Measurements from ENCODE around the gene TICRR.
"Not testable (repeated sequence)": the region's sequence is repeated elsewhere in the genome, so short reads cannot be mapped to it uniquely, and the experiment has no call there.

Gene TICRR

DNA sequence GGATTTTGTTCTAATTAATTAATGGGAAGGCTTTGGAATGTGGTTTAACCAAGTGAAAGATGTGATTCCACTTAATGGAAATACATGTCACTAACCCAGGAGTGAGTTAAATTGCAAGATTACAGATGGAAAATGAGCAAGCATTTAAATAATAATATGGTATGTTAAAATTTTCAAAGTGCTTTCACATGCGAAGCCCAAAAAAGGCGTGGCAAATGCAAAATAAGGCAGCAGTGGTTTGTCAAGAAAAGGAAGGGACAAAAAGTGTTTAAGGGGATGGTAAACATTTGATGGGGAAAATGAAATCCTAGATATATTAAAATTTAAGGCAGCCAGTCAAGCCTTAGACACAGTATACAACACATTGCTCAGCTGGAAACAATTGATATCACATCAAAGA, 2.9 kb downstream of the TICRR start:
- Histone ChIP-seq H3K9me3 (ENCODE audit: low read length) (no peaks in the 10 kb centered on the region), H2AFZ (ENCODE audit: low read depth, low read length) (no peak overlapping the region), H3K36me3 (ENCODE audit: insufficient read depth, low read length) (peaks cover 23% of the 10 kb centered on the region), H3K27me3 (ENCODE audit: insufficient read depth, low read length) (no peaks in the 10 kb centered on the region), H3K4me1 (ENCODE audit: insufficient read depth, low read length) (peaks cover 25% of the 10 kb centered on the region), H3K4me3 (ENCODE audit: low read length) (peak overlapping the region; percentile 24)

DNA sequence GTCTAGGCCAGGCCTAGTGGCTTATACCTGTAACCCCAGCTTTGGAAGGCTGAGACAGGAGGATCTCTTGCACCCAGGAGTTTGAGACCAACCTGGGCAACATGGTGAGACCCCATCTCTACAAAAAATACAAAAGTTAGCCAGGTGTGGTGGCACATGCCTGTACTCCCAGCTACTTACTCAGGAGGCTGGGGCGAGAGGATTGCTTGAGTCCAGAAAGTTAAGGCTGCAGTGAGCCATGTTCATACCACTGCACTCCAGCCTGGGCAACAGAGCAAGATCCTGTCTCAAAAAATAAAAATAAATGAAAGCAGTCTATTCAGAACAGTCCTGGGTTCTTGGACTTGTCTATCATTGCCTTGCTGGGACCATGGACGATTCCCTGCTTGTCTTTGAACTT, 5.5 kb downstream of the TICRR start:
- peaks cover 25% of the 10 kb centered on the region for H3K4me1 ChIP-seq (ENCODE audit: insufficient read depth, low read length)
- H3K36me3 ChIP-seq (ENCODE audit: insufficient read depth, low read length): peaks cover 48% of the 10 kb centered on the region
- not testable (repeated sequence) for H3K4me3 ChIP-seq (ENCODE audit: low read length); H2AFZ ChIP-seq (ENCODE audit: low read depth, low read length); H3K27me3 ChIP-seq (ENCODE audit: insufficient read depth, low read length); H3K9me3 ChIP-seq (ENCODE audit: low read length)

DNA sequence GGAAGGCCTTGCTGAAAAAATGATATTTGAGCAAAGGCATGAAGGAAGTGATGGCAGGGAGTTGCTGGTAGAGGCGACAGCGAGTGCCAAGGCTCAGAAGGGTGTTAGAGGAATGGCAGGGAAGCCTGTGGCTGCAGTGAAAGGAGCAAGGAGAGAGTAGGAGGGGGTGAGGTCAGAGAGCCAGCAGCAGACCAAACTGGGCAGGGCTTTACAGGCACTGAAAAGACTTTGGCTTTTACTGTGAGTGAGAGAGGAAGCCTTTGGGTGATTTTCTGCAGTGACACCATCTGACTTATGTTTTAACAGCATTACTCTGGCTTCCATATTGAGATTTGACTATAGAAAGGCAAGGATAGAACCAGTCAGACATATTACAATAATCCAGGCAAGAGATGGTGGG, 11.4 kb downstream of the TICRR start:
- H3K36me3 ChIP-seq (ENCODE audit: insufficient read depth, low read length): peaks cover 82% of the 10 kb centered on the region
- no peak overlapping the region for H3K4me3 ChIP-seq (ENCODE audit: low read length)

DNA sequence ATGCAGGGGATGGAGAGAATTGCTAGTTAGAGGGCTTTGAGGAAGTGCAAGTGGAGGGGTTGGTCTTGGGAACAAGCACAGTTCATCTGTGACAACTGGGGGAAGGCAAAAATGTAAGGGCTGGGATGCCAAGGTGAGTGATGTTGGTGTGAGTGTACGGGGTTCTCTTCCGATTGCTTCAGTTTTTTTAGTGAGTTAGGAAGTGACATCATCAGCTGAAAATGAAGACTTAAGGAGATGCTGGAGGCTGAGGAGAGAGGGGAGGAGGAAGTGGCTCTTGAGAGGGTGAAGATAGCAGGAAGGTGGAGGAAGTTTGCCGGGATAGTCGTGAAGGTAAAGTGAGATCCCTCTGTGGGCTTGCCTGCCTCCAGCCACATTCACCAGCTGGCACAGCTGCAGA, 12.7 kb downstream of the TICRR start:
- H3K36me3 ChIP-seq (ENCODE audit: insufficient read depth, low read length): peaks cover 90% of the 10 kb centered on the region
- no peaks in the 10 kb centered on the region for H3K4me1 ChIP-seq (ENCODE audit: insufficient read depth, low read length)
- H3K27me3 ChIP-seq (ENCODE audit: insufficient read depth, low read length): no peaks in the 10 kb centered on the region
- no peak overlapping the region for H3K4me3 ChIP-seq (ENCODE audit: low read length)
- H3K9me3 ChIP-seq (ENCODE audit: low read length): no peaks in the 10 kb centered on the region
- no peak overlapping the region for H2AFZ ChIP-seq (ENCODE audit: low read depth, low read length)

More for the DNA sequence above, 11.4 kb downstream of the TICRR start:
- no peaks in the 10 kb centered on the region for H3K4me1 ChIP-seq (ENCODE audit: insufficient read depth, low read length)
- H3K27me3 ChIP-seq (ENCODE audit: insufficient read depth, low read length): no peaks in the 10 kb centered on the region
- H3K9me3 ChIP-seq (ENCODE audit: low read length): no peaks in the 10 kb centered on the region
- no peak overlapping the region for H2AFZ ChIP-seq (ENCODE audit: low read depth, low read length)

DNA sequence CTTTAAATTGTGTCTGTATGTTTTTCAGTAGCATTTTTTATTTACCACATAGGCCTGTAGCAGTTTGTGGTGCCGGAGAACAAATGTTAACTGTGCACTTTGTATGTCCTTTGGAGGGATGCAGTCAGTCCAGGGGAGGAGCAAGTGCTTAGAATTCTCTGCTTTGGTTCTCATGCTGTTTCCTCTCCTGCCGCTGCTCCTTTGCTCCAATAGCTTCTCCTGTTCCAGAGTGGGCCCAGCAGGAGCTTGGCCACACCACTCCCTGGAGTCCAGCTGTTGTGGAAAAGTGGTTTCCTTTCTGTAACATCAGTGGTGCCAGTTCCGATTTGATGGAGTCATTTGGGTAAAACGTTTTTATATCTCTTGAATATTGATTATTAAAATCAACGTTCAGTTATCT, 16.6 kb downstream of the TICRR start:
- Histone ChIP-seq H3K36me3 (ENCODE audit: insufficient read depth, low read length) (peaks cover 89% of the 10 kb centered on the region), H3K4me1 (ENCODE audit: insufficient read depth, low read length) (no peaks in the 10 kb centered on the region), H2AFZ (ENCODE audit: low read depth, low read length) (no peak overlapping the region), H3K9me3 (ENCODE audit: low read length) (no peaks in the 10 kb centered on the region), H3K4me3 (ENCODE audit: low read length) (no peak overlapping the region), H3K27me3 (ENCODE audit: insufficient read depth, low read length) (no peaks in the 10 kb centered on the region)

DNA sequence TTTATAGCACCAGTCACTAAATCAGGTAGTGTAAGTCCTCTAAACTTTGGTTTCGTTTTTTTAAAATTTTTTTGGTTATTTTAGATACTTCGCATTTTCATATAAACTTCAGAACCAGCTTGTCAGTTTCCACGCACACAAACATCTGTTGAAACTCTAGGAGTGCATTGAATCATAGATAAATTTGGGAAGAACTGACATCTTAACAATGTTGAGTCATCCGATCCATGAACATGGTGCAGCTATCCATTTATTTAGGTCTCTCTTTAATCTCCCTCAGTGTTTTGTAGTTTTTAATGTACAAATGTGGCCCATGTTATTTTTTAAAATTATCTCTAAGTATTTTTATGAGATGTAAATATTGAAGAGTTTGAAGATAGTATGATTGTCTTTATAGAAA, 17.7 kb downstream of the TICRR start:
- H2AFZ ChIP-seq (ENCODE audit: low read depth, low read length): no peak overlapping the region
- H3K36me3 ChIP-seq (ENCODE audit: insufficient read depth, low read length): peaks cover 82% of the 10 kb centered on the region
- H3K4me1 ChIP-seq (ENCODE audit: insufficient read depth, low read length): no peaks in the 10 kb centered on the region
- no peaks in the 10 kb centered on the region for H3K27me3 ChIP-seq (ENCODE audit: insufficient read depth, low read length)
- no peak overlapping the region for H3K4me3 ChIP-seq (ENCODE audit: low read length)
- H3K9me3 ChIP-seq (ENCODE audit: low read length): no peaks in the 10 kb centered on the region

DNA sequence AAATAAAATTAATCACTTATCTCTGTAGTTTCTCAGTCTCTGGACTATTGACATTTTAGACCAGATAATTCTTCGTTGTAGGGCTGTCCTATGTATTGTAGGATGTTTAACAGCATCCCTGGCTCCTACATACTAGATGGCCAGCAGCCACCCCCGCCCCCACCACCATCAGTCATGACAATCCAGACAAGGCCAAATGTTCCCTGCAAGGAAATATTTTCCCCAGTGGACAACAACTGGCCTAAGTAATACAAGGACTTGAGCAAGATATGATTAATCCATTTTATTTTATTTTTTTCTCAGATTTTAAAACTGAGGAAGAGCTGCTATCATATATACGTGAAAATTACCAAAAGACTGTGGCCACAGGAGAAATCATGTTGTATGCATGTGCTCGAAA, 23.8 kb downstream of the TICRR start:
- Histone ChIP-seq H3K36me3 (ENCODE audit: insufficient read depth, low read length) (peaks cover 75% of the 10 kb centered on the region), H3K4me3 (ENCODE audit: low read length) (no peak overlapping the region), H2AFZ (ENCODE audit: low read depth, low read length) (no peak overlapping the region), H3K4me1 (ENCODE audit: insufficient read depth, low read length) (no peaks in the 10 kb centered on the region), H3K9me3 (ENCODE audit: low read length) (no peaks in the 10 kb centered on the region), H3K27me3 (ENCODE audit: insufficient read depth, low read length) (no peaks in the 10 kb centered on the region)

DNA sequence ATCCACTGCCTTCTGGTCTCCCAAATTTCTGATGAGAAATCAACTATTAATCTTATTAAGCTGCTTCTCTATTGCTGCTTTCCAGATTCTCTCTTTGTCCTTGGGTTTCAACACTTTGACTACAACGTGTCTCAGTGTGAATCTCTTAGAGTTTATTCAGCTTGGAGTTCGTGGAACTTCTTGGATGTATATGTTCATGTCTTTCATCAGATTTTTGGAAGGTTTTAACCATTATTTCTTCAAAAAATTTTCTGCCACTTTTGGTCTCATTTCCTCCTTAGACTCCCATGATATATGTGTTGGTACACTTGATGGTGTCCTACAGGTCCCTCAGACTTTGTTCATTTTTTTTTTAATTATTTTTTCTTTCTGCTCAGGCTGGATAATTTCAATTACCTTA, 36.0 kb downstream of the TICRR start:
- H3K36me3 ChIP-seq (ENCODE audit: insufficient read depth, low read length): peaks cover 82% of the 10 kb centered on the region
- H2AFZ ChIP-seq (ENCODE audit: low read depth, low read length): no peak overlapping the region
- peaks cover 16% of the 10 kb centered on the region for H3K9me3 ChIP-seq (ENCODE audit: low read length)
- H3K4me3 ChIP-seq (ENCODE audit: low read length): no peak overlapping the region
- no peaks in the 10 kb centered on the region for H3K27me3 ChIP-seq (ENCODE audit: insufficient read depth, low read length)
- no peaks in the 10 kb centered on the region for H3K4me1 ChIP-seq (ENCODE audit: insufficient read depth, low read length)

DNA sequence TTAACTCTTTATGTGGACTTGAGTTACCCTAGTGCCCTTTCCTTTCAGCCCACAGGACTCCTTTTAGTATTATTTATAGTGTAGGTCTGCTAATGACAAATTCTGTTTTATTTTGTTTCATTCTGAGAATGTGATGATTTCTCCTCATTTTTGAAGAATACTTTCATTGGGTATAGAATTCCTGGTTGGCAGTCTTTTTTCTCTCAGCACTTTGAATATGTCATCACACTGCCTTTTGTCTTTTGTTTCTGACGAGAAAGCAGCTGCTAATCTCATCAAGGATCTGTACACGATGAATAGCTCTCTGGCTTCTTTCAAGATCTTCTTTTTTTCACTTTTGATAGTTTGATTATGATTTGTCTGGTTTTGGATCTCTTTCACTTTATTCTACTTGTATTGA, 37.8 kb downstream of the TICRR start:
- H3K36me3 ChIP-seq (ENCODE audit: insufficient read depth, low read length): peaks cover 79% of the 10 kb centered on the region

DNA sequence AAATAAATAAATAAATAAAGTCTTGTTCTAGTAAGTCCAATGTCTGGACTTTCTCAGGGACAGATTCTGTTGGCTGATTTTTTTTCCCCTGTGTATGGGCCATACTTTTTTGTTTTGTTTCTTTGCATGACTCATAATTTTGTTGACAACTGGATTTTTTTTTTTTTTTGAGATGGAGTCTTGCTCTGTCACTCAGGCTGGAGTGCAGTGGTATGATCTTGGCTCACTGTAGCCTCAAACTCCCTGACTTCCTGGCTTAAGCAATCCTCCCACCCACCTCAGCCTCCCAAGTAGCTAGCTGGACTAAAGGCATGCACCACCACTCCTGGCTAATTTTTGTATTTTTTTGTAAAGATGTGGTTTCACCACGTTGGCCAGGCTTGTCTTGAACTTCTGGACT, 38.9 kb downstream of the TICRR start:
- H3K4me3 ChIP-seq (ENCODE audit: low read length): no peak overlapping the region
- H3K4me1 ChIP-seq (ENCODE audit: insufficient read depth, low read length): no peaks in the 10 kb centered on the region
- peaks cover 16% of the 10 kb centered on the region for H3K9me3 ChIP-seq (ENCODE audit: low read length)
- H2AFZ ChIP-seq (ENCODE audit: low read depth, low read length): no peak overlapping the region
- peaks cover 79% of the 10 kb centered on the region for H3K36me3 ChIP-seq (ENCODE audit: insufficient read depth, low read length)
- H3K27me3 ChIP-seq (ENCODE audit: insufficient read depth, low read length): no peaks in the 10 kb centered on the region

More for the DNA sequence above, 37.8 kb downstream of the TICRR start:
- Histone ChIP-seq H3K4me1 (ENCODE audit: insufficient read depth, low read length) (no peaks in the 10 kb centered on the region), H2AFZ (ENCODE audit: low read depth, low read length) (no peak overlapping the region), H3K4me3 (ENCODE audit: low read length) (no peak overlapping the region), H3K9me3 (ENCODE audit: low read length) (peaks cover 16% of the 10 kb centered on the region), H3K27me3 (ENCODE audit: insufficient read depth, low read length) (no peaks in the 10 kb centered on the region)

DNA sequence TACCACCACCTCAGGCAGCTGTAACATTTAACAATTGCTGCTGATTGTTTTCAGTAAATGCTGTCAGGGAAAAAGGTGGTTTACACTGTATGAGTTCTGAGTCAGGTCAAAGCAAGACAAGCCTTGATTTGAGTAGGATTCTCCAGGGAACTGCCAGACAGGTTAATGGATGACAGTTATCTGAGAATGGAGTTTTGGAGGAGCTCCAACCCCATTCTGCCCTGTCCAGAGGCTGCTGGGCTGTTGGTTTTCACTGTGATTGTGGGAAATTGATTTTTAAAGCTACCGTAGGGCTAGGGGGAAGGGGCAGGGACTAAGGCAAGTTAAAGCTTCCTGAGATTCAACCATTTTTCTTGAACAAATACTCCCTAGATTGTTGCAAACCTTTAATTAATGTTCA, 39.9 kb downstream of the TICRR start:
- no peaks in the 10 kb centered on the region for H3K27me3 ChIP-seq (ENCODE audit: insufficient read depth, low read length)
- H2AFZ ChIP-seq (ENCODE audit: low read depth, low read length): no peak overlapping the region
- peaks cover 16% of the 10 kb centered on the region for H3K9me3 ChIP-seq (ENCODE audit: low read length)
- H3K36me3 ChIP-seq (ENCODE audit: insufficient read depth, low read length): peaks cover 79% of the 10 kb centered on the region
- H3K4me3 ChIP-seq (ENCODE audit: low read length): no peak overlapping the region
- H3K4me1 ChIP-seq (ENCODE audit: insufficient read depth, low read length): no peaks in the 10 kb centered on the region

DNA sequence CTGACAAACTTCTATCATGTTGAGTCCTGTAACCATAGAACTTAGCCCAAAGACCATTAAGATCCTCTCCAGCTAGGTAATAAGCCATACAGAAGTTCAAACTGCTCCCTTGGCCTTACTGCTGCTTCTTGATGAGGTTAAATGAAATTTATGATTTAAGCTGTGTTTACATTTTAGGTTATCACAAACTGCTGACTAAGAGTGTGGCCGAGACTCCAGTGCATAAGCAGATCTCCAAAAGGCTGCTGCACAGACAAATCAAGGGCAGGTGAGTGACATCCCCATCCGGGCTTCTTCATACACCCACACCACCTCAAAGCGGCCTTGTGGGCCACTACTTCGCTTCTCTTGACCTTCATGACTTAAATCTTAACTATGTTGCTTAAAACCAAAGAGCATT, 41.0 kb downstream of the TICRR start:
- H3K27me3 ChIP-seq (ENCODE audit: insufficient read depth, low read length): no peaks in the 10 kb centered on the region
- H3K4me3 ChIP-seq (ENCODE audit: low read length): no peak overlapping the region
- H3K9me3 ChIP-seq (ENCODE audit: low read length): peaks cover 15% of the 10 kb centered on the region
- H3K36me3 ChIP-seq (ENCODE audit: insufficient read depth, low read length): peaks cover 76% of the 10 kb centered on the region
- no peak overlapping the region for H2AFZ ChIP-seq (ENCODE audit: low read depth, low read length)
- H3K4me1 ChIP-seq (ENCODE audit: insufficient read depth, low read length): no peaks in the 10 kb centered on the region

DNA sequence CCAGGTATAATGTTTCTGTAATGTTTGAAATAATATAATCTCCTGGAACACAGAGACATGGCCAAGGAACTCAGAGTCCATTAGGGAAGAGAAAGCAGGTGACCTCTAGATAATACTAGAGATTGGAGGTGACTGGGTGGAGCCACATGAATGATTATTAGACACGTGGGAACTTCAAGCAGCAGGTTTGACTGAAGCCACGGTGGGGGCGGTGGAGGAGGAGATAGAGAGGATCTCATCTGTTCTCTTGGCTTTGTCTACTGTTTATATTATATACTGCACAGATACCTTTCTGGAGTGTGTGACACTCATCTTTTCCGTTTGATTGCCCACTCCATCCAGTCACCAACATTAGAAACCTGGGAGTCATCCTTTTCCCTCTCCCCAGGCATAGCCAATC, 46.3 kb downstream of the TICRR start:
- no peak overlapping the region for H2AFZ ChIP-seq (ENCODE audit: low read depth, low read length)
- H3K9me3 ChIP-seq (ENCODE audit: low read length): no peaks in the 10 kb centered on the region
- no peaks in the 10 kb centered on the region for H3K4me1 ChIP-seq (ENCODE audit: insufficient read depth, low read length)
- H3K36me3 ChIP-seq (ENCODE audit: insufficient read depth, low read length): peaks cover 89% of the 10 kb centered on the region
- H3K27me3 ChIP-seq (ENCODE audit: insufficient read depth, low read length): no peaks in the 10 kb centered on the region
- H3K4me3 ChIP-seq (ENCODE audit: low read length): no peak overlapping the region

DNA sequence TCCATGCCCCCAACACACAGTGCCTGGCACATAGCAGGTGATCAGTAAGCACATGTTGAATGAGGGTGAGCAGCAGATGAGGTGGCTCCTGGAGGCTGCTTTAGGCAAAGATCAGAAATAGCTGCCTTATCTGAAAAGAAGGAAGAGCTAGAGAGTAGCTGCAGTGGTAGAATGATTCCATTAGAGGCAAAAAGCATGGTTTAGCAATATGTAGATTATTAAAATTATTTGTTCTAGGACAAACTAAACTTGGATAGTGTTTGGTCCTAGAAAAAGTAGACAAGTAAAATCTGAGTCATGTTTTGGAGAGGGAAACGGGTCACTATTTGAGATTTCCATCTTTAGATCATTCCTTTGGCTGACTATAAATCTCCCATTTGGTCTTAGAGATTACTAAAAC, 47.9 kb downstream of the TICRR start:
- Histone ChIP-seq H3K27me3 (ENCODE audit: insufficient read depth, low read length) (no peaks in the 10 kb centered on the region), H3K4me3 (ENCODE audit: low read length) (no peak overlapping the region), H3K9me3 (ENCODE audit: low read length) (no peaks in the 10 kb centered on the region), H2AFZ (ENCODE audit: low read depth, low read length) (no peak overlapping the region), H3K4me1 (ENCODE audit: insufficient read depth, low read length) (no peaks in the 10 kb centered on the region), H3K36me3 (ENCODE audit: insufficient read depth, low read length) (peaks cover 92% of the 10 kb centered on the region)
